H1 (cell line): ENCODE data around the gene SMARCD2. TPM values are rescaled to one million over a fixed set of nuclear protein-coding genes. Genes with fewer than 3 reads are reported as not detected.

ENCODE experiments used
- BACH1 ChIP-seq: IDR thresholded peaks from 2 replicates; pipeline ENCODE4 v1.6.1; 2012; ENCODE audit warnings: low read length, improper control_type of control experiment
- CBX8 ChIP-seq: fragments of 300-800, 300-1000 bp; sonication (generic); IDR thresholded peaks from 2 replicates; pipeline ENCODE4 v1.7.1; 2016; ENCODE audit warnings: low read depth, low read length, borderline replicate concordance
- EP300 ChIP-seq, 2 experiments: IDR thresholded peaks; 1 replicate in 1 of 2; 2 replicates in 1 of 2; pipeline ENCODE4 v1.6.1; 2011 to 2012; ENCODE audit warnings: low read depth in 2 of 2, low read length in 2 of 2, mild to moderate bottlenecking in 2 of 2, borderline replicate concordance in 1 of 2, inconsistent platforms in 1 of 2, moderate library complexity in 1 of 2
- JUND ChIP-seq: IDR thresholded peaks from 2 replicates; pipeline ENCODE4 v1.6.1; 2011; ENCODE audit warnings: mild to moderate bottlenecking, improper control_type of control experiment, low read length
- KDM5A ChIP-seq: fragments of 200-600 bp; IDR thresholded peaks from 2 replicates; pipeline ENCODE4 v1.7.1; 2012; ENCODE audit warnings: mild to moderate bottlenecking, low read length, inconsistent platforms, mixed read lengths
- TBP ChIP-seq: IDR thresholded peaks from 2 replicates; pipeline ENCODE4 v1.6.1; 2011; ENCODE audit warnings: low read depth, low read length, improper control_type of control experiment
- polyA plus RNA-seq, 7 experiments: library from polyadenylated mRNA; depleted of rRNA in 3 of 7; stranded (reverse) in 5 of 7; unstranded in 2 of 7; fragments of >200 nt in 5 of 7; fragments of 200-250 nt in 2 of 7; gene quantifications; 1 replicate in 5 of 7; 2 replicates in 1 of 7; 4 replicates in 1 of 7; pipeline versions ENCODE4 v1.2.1 to v1.2.3, GENCODE V29; 2011 to 2013; ENCODE audit warnings: missing spikeins in 2 of 7, mixed read lengths in 2 of 7
- small RNA-seq: library from polyadenylated mRNA; stranded (forward); fragments of <200 nt; extraction: miRNeasy Mini kit (QIAGEN cat#:217004); gene quantifications from one replicate; pipeline ENCODE3, GENCODE V24; 2013; ENCODE audit not compliant: insufficient read depth
- total RNA-seq: library from RNA; stranded (reverse); fragmentation: NEBNext Ultra II Directional; extraction: Animal tissue kit (Norgen Biotek cat#: 25700); gene quantifications from 2 replicates; pipeline ENCODE4 v1.2.1, GENCODE V29; 2021
- TF ChIP-seq, protein P1 (sequence below): IDR thresholded peaks from 2 replicates; pipeline ENCODE4 v1.6.1; 2012; ENCODE audit warnings: inconsistent platforms

The SMARCD2 gene
- total and polyA plus RNA-seq, 2 of the 8 experiments (the other 6 are each of a cell fraction or from before 2014, with no cell fraction given): 90.0 to 92.2 TPM

DNA sequence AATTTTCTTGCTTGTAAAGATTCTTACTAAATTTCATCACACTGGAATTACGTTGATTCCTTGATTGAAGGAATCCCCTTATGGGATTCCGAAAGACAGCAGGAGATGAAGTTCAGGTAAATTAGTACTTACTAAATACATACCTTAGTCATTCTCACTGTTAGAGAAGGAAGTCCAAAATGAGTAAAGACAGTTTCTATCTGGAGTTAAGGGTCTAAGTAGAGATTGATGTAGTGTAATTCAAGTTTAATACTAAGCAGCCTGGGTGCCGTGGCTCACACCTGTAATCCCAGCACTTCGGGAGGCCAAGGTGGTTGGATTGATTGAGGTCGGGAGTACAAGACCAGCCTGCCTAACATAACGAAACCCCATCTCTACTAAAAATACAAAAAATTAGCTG lies 59.0 kb downstream of the SMARCD2 start (continued):
- TF ChIP-seq, protein P1, sequence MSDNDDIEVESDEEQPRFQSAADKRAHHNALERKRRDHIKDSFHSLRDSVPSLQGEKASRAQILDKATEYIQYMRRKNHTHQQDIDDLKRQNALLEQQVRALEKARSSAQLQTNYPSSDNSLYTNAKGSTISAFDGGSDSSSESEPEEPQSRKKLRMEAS: no peak
- TF ChIP-seq TBP (no peak), JUND (no peak), CBX8 (no peak), EP300 (IDR thresholded peaks at IDR 0.05; ENCODE audit: borderline replicate concordance in 1 of 2, low read depth in 2 of 2, low read length in 2 of 2) (no peak), BACH1 (no peak), KDM5A (no peak)

Small RNAs within 50 kb of the gene (small RNA-seq; reads per million reads assigned to genes)
- gene AC040958.1: not detected

Other genes with a start within 250 kb of the SMARCD2 start
- 23.6 and 24.0 TPM in 2 replicates for gene TACO1, start 241.8 kb downstream of the SMARCD2 start, total RNA-seq
- gene TACO1, start 241.8 kb downstream of the SMARCD2 start, polyA plus RNA-seq (2011; rRNA removed): 19.1 and 19.8 TPM in 2 replicates
- 21.0 and 22.6 TPM in 2 replicates for gene MAP3K3, start 220.3 kb downstream of the SMARCD2 start, total RNA-seq
- 10.3 and 14.8 TPM in 2 replicates for gene MAP3K3, start 220.3 kb downstream of the SMARCD2 start, polyA plus RNA-seq (2011; rRNA removed)
- 77.2 and 78.6 TPM in 2 replicates for gene LIMD2, start 142.6 kb downstream of the SMARCD2 start, total RNA-seq
- 72.0 and 92.0 TPM in 2 replicates for gene LIMD2, start 142.6 kb downstream of the SMARCD2 start, polyA plus RNA-seq (2011; rRNA removed)
- 27.8 and 35.6 TPM in 2 replicates for gene STRADA, start 100.9 kb downstream of the SMARCD2 start, total RNA-seq
- 43.3 and 48.7 TPM in 2 replicates for gene STRADA, start 100.9 kb downstream of the SMARCD2 start, polyA plus RNA-seq (2011; rRNA removed)
- 83.1 and 85.3 TPM in 2 replicates for gene CCDC47, start 69.1 kb downstream of the SMARCD2 start, total RNA-seq
- 16.3 and 21.2 TPM in 2 replicates for gene CCDC47, start 69.1 kb downstream of the SMARCD2 start, polyA plus RNA-seq (2011; rRNA removed)
- gene DDX42, start 68.5 kb downstream of the SMARCD2 start, total RNA-seq: 114 and 120 TPM in 2 replicates
- gene DDX42, start 68.5 kb downstream of the SMARCD2 start, polyA plus RNA-seq (2011; rRNA removed): 37.4 and 40.6 TPM in 2 replicates
- gene PSMC5, start 15.3 kb downstream of the SMARCD2 start, total RNA-seq: 162 and 172 TPM in 2 replicates
- gene PSMC5, start 15.3 kb downstream of the SMARCD2 start, polyA plus RNA-seq (2011; rRNA removed): 162 and 180 TPM in 2 replicates
- 77.2 and 77.4 TPM in 2 replicates for gene FTSJ3, start 15.0 kb downstream of the SMARCD2 start, total RNA-seq
- gene FTSJ3, start 15.0 kb downstream of the SMARCD2 start, polyA plus RNA-seq (2011; rRNA removed): 42.7 and 47.2 TPM in 2 replicates
- 0.43 and 0.52 TPM in 2 replicates for gene CSH2, start 31.0 kb upstream of the SMARCD2 start, total RNA-seq
- not detected in 2 replicates for gene CSH2, start 31.0 kb upstream of the SMARCD2 start, polyA plus RNA-seq (2011; rRNA removed)
- 0.60 and 1.2 TPM in 2 replicates for gene GH2, start 39.3 kb upstream of the SMARCD2 start, total RNA-seq
- 1.5 and 2.0 TPM in 2 replicates for gene GH2, start 39.3 kb upstream of the SMARCD2 start, polyA plus RNA-seq (2011; rRNA removed)
- not detected in 2 replicates for gene CSH1, start 53.9 kb upstream of the SMARCD2 start, total RNA-seq
- gene CSH1, start 53.9 kb upstream of the SMARCD2 start, polyA plus RNA-seq (2011; rRNA removed): 0.12 and 0.16 TPM in 2 replicates
- gene CSHL1, start 68.6 kb upstream of the SMARCD2 start, total RNA-seq: not detected in 2 replicates
- gene CSHL1, start 68.6 kb upstream of the SMARCD2 start, polyA plus RNA-seq (2011; rRNA removed): not detected in 2 replicates
- not detected in 2 replicates for gene GH1, start 76.2 kb upstream of the SMARCD2 start, total RNA-seq
- gene GH1, start 76.2 kb upstream of the SMARCD2 start, polyA plus RNA-seq (2011; rRNA removed): 0.36 and 0.41 TPM in 2 replicates
- 1.5 and 2.2 TPM in 2 replicates for gene CD79B, start 89.6 kb upstream of the SMARCD2 start, total RNA-seq
- 3.9 and 4.4 TPM in 2 replicates for gene CD79B, start 89.6 kb upstream of the SMARCD2 start, polyA plus RNA-seq (2011; rRNA removed)
- 6.6 and 8.5 TPM in 2 replicates for gene SCN4A, start 130.2 kb upstream of the SMARCD2 start, total RNA-seq
- gene SCN4A, start 130.2 kb upstream of the SMARCD2 start, polyA plus RNA-seq (2011; rRNA removed): 5.0 and 8.1 TPM in 2 replicates
- 0.61 and 0.67 TPM in 2 replicates for gene PRR29, start 155.7 kb upstream of the SMARCD2 start, total RNA-seq
- 0.83 and 0.96 TPM in 2 replicates for gene PRR29, start 155.7 kb upstream of the SMARCD2 start, polyA plus RNA-seq (2011; rRNA removed)
- gene ICAM2, start 177.9 kb upstream of the SMARCD2 start, total RNA-seq: 0.45 TPM in 1 of 2 replicates, not detected in the other
- 0.63 and 0.77 TPM in 2 replicates for gene ICAM2, start 177.9 kb upstream of the SMARCD2 start, polyA plus RNA-seq (2011; rRNA removed)